Stimulated activated CD8-positive, alpha-beta memory T cell treated with anti-CD3 and anti-CD28 coated beads, Interleukin-4, amount 100 ng/mL, for 4 hours (primary cell): ENCODE data around the gene RNF146.
"Not testable (repeated sequence)": the region's sequence is repeated elsewhere in the genome, so short reads cannot be mapped to it uniquely, and the experiment has no call there.

Experiments used
- DNase-seq, 2 donors: peaks; one replicate each; pipeline ENCODE4 v3.0.0-alpha.2; 2020; ENCODE audit warnings: low read depth in 2 of 2, low spot score in 1 of 2

RNF146 gene, protein sequence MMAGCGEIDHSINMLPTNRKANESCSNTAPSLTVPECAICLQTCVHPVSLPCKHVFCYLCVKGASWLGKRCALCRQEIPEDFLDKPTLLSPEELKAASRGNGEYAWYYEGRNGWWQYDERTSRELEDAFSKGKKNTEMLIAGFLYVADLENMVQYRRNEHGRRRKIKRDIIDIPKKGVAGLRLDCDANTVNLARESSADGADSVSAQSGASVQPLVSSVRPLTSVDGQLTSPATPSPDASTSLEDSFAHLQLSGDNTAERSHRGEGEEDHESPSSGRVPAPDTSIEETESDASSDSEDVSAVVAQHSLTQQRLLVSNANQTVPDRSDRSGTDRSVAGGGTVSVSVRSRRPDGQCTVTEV

DNA sequence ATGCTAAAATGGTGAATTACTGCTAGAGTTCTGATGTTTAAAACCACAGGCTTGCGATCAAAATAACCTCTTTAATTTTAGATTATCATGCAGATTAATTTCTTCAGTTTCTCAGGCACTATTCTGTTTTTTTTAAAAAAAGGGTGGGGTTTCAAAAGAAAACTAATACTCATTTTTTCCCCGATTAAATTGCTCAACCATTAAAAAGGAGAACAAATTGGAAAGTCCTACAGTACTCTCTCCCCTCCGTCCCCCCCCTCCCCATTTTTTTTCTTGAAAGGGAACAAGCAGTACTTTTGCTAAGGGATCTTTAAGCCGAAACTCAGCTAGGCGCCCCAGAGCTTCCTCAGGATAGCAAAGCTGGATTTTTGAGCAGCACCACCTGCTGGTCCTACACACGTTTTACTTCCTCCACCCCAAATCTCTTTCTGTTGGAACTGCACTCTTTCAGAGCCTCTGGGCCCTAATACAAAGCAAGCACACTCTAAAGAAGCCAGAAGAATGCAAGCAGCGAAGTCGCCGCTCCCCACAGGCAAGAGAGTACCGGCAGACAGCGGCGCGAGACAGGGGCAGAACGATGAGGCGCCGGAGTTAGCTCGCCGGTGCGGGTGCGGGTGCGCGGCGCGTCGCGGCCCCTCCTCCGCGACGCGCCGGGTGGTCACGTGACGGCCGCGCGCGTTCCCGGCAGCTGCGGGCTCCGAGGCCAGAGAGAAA is at the start of gene RNF146:
RNF146 (plus strand) TSS at position 687 of the 714 bp plus-strand sequence. CDS start 13,475 bp downstream, outside the sequence.
- peak; percentile 39 to 41 for DNase-seq

DNA sequence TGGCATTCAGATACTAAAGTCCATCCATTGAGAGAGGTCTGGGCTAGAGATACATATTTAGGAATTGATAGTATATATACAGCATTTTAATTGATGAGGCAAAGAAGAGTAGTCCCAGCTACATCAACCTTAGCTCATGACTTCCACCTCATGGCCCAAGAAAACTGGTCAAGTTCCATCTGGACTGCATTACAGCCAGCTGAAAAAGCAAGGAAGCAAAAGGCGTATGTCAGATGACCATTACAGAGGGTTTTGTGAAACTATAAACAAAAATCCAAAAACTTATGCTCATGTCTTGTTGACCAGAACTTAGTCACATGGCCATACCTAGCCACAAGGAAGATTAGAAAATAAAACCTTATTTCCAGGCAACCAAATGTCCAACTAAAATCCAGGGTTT is 46.8 kb upstream of the RNF146 start:
- no peak for DNase-seq

DNA sequence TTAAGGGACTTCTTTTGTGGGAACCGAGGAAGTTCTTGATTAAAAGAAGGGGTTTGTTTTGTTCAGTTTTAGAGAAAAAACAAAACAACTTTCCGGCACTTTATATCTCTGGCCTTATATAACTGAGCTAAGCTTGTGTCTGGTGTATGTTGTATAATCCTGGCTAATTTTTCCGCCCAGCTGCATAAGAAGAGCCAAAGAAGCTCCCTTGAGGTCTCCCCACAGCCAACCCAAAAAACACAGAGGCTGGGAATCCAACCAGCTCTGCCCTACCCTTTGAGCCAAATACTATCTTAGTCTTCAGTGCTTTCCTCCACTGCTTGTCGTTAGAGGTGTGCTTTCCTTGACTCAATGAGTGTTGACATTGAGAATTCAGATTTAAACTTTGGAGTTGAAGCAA is 45.5 kb upstream of the RNF146 start:
- no peak for DNase-seq

DNA sequence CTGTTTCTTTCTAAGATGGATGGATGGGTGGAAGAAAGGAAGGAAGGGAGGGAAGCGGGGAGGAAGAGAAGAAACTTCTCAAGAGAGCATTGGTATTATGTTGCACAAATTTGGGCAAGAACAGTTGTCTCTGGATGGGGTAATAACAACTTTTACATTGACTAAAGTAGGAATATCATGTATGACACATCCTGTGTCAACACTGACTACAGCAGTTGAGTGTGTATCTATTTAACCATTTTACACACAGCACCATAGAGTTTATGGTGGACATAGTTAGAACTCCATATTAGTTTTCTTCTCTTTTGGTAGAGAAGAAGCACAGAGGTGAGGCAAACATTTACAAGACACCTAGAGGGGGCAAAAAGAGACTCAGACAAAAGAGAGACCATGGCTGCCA is 44.2 kb upstream of the RNF146 start:
- no peak for DNase-seq

DNA sequence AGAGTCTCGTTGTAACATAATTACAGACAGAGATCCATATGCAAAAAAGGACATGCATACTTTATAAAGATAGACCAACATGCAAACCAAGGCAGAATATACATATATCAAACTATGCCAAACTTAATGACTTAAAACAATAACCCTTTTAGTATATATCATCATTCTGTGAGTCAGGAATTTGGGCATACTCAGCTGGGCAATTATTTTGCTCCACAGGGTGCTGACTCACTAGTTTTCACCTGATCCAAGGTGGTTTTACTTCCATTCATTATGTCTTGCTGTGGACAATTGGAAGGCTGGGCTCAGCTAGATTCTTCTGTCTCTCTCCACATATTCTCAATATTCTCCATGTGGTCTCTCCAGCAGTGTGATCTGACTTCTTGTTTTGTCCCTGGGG is 41.2 kb upstream of the RNF146 start:
- no peak for DNase-seq

DNA sequence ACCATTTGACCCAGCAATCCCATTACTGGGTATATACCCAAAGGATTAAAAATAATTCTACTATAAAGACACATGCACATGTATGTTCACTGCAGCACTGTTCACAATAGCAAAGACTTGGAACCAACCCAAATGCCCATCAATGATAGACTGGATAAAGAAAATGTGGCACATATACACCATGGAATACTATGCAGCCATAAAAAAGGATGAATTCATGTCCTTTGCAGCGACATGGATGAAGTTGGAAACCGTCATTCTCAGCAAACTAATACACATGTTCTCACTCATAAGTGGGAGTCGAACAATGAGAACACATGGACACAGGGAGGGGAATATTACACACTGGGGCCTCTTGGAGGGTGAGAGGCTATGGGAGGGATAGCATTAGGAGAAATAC is 32.8 kb upstream of the RNF146 start:
- DNase-seq: not testable (repeated sequence)

DNA sequence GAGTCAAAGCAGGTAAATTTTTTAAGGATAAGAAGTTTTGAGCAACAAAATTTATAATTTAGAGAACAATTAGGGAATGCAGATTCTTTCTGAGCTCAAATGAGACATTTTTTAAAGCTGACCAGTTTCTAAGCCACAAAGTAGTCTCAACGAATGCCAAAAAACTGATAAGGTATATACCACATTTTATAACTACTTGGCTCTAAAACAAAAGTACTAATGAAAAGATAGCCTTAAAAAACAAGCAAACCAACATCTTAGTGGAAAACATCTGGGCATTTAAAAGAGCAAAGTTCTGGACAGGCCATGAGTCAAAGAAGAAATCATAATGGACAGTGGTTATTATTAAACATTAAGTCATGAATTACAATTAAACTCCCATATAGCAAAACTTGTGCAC is 23.2 kb upstream of the RNF146 start:
- DNase-seq: no peak

DNA sequence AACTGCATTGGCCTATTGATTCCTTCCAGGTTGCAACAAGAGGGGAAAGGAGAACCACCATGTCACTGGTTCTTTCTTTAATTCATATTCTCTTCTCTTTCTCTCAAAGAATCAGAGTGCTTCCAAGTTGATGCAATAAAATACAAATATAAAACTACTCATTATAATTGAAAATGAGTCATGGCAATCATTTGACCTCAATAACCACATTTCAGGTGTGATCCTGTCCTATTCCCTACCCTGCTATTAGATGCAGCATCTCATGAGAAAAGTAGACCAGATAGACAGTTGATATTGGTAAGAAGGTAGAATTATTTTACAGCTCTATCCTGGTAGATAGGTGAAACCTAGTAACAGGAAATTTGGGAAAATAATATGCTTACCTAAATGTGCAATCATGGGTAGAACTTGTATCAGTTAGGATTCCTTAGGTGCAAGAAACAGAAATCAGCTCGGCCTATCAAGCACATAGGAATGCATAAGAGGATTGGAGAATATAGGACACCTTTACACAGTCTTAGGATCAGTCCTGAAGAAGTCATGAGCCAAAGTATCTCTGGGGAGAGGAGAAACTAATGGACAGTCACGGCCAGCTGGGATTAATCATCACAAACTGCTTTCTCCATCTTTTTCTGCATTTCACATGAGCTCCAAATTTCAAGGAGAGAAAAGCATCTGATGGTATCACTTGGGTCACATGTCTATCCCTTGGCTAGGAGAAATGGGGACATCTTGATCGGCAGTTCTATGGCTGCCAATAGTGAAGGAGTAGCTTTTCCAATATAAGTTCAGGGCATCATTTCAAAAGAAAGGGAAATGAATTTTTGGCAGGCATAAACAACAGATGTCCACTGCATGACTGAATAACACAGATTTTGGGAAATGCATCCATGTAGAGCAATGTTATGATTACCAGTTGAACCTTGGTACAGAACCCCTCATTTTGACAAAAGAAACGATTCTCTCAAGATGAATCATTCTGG is 19.3 kb upstream of the RNF146 start:
- DNase-seq: no peak

DNA sequence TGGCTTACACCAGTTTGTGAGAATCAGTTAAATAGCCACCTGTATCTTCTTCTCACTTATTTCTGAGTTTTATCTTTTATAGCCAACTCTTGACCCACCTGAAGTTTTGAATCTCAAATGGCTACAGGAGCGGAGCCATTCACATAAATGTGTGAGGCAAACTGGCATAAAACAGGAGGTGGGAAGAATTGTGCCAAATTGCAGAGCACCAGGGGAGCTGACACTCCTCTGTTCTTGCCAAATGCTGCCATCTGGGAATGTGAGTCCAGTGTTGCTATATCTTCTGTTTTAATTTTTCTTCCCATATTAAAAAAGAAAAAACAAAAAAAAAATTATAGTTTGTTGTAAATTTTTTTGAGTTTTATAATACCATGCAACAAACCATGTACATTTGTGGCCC is 17.0 kb upstream of the RNF146 start:
- DNase-seq: no peak

DNA sequence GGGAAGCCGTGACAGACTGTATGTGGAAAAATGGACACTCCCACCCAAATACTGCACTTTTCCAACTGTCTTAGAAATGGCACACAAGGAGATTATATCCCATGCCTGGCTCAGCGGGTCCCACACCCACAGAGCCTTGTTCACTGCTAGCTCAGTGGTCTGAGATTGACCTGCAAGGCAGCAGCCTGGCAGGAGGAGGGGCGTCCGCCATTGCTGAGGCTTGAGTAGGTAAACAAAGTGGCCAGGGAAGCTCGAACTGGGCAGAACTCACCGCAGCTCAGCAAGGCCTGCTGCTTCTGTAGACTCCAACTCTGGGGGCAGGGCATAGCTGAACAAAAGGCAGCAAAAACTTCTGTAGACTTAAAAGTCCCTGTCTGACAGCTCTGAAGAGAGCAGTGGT is 11.4 kb upstream of the RNF146 start:
- no peak for DNase-seq

DNA sequence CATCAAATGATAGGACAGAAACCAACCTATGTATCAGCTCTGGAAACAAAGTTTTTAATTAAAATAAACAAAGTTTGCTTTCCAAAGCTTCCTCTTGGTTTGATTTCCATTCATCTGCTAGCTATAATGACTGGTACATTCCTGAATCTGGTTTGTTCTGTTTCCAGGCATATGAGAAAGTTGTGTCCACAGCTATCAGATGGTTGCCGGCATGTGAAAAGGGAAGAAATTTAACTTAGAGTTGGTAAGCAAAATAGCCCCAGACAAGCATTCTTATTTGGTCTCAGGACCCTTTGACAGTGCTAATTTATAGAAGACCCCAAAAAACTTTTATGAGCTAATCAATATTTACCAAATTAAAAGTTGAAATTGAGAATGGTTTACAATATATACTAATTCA is 3.8 kb upstream of the RNF146 start:
- DNase-seq: no peak

DNA sequence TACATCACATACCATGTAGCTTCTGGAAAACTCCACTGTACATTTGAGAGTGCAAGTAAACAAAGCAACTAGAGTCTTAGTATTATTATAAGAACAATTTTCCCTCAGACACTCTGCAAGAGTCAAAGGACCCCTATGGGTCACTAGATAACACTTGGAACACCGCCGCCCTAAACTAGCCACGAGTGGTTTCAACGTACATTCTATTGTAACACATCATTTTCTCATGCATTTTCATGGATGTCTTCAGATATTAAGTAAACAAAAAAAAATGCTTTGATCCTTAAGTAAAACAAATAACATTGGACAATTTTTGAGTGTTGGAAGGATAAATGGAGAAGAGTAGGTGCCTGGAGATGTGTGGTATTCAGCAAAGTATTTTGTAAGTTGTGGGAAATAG is 3.2 kb upstream of the RNF146 start:
- no peak for DNase-seq

DNA sequence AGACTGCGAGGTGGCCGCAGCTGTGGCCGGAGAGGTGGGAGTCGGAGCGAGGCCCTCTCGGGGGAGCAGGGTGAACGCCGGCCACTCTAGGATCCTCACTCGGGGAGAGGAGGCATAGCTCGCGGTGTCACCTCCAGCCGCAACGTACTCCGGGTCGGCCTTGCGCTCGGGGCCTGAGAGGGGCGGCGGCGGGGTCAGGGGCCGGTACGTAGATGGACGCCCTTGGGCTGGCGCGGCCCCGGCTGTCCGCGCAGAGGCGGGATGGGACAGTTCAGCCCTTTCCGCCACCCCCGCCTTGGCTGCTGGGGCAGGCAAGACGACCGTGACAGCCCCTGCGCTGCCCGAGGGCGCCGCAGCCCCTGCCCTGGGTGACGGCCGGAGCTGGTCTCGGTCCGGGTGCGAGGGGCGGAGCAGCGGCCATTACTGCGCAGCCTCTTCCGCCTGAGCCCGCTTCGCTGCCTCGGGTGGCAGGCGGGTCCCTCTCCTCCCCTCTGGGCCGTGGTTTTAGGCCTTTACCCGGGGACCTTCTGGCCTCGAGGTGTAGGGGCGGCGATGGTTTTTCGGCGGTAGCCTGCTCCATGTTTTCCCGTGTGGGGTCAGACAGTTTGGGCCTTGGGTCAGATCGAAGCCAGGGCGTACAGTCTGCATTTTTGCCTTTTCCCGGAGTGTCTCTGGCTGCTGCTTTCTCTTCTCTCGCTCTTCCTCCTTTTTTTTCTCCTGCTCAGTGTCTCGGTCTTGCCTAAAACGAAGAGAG is 405 bp downstream of the RNF146 start:
- peak in 1 of 2 donors; percentile 18 for DNase-seq

DNA sequence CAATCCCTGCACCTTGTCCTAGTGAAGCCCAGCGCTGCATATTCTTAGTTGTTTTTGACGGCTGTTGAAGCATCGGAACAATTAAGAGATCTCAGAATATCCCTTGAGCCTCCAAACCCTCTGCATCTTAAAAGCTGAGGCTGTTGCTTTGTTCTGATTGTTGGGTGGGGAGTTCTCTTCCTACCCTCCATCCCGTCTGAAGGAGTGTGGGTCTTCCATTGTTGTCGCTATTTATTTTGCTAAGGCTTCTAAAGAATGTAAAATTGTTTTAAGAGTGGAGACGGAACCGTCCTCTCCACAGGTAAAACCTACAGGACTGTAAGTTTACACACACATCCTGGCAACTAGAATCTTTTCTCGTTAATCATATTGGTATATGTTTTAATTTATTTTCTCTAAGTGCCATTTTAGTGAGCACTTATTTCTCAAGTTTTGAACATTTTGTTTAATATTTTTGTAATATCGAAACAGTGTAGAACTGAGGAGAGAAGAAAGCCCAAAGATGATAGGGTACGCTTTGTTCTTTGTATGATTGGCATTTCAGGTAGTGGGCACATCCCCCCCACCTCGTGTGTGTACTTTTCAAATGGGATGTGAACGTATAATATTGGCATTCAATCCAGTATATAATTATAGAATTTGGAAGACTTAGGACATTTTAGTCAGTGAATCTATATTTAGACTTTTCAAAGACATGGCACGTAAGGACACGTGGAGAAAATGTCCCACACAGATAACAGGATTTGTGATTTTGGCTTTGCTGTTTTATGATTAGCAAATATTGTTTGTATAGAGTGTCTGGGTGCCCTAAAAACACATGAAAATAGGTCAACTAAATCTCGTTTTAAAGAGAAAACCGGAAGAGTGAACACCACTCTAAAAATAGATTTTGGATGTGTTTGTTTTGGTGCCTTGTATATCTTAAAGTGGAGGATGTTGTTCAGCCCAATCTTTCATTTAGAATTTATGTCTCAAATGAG is 1.3 kb downstream of the RNF146 start:
- no peak for DNase-seq

DNA sequence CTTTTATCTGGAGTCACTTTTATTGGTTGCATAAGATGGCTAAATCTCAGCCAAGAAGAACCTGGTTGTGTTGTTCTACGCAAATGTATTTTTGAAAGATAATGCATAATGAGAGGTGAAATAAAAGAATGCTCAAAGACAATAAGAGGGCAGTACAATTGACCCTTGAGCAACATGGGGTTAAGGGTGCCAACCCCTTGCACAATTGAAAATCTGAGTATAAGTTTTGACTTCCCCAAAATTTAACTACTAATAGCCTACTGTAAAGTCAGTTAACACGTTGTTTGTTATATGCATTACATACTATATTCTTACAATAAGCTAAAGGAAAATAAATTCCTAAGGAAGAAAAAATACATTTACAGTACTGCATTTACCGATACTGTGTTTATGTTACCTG is 5.9 kb downstream of the RNF146 start:
- DNase-seq: no peak

DNA sequence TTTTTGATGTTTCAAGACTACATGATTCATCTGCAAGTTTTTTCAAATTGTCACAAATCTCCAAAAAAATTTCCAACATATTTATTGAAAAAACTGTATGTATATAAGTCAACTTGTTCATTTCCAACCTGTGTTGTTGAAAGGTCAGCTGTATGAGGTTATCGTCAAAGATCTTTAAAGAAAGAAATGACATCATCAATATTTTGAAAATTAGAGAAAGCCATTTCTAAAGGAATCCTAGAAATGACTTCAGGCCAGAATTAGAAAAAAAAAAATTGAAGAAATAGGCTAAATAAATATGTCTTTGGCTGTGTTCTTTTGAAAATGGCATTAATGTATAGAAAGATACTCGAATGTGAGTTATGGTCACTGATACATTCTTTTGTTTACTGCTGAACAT is 6.8 kb downstream of the RNF146 start:
- DNase-seq: no peak

DNA sequence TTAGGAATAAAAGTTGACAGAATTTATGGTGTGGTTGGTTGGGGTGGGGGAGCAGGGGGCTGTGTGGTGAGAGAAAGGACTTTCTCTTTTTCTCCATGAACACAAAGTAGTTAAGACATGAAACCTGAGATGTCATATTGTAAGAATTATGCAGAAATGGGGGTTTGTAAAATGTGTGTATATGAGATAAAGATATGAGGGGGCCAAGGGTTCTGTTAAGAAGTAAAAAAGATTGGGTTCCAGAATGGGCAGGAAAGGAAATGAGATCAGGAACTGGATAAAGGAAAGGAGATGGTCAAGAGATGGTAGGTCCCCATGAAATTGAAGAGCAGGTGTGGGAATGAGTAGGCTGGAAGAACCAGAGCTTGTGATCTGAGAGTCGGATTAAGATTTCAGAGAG is 9.7 kb downstream of the RNF146 start:
- no peak for DNase-seq

DNA sequence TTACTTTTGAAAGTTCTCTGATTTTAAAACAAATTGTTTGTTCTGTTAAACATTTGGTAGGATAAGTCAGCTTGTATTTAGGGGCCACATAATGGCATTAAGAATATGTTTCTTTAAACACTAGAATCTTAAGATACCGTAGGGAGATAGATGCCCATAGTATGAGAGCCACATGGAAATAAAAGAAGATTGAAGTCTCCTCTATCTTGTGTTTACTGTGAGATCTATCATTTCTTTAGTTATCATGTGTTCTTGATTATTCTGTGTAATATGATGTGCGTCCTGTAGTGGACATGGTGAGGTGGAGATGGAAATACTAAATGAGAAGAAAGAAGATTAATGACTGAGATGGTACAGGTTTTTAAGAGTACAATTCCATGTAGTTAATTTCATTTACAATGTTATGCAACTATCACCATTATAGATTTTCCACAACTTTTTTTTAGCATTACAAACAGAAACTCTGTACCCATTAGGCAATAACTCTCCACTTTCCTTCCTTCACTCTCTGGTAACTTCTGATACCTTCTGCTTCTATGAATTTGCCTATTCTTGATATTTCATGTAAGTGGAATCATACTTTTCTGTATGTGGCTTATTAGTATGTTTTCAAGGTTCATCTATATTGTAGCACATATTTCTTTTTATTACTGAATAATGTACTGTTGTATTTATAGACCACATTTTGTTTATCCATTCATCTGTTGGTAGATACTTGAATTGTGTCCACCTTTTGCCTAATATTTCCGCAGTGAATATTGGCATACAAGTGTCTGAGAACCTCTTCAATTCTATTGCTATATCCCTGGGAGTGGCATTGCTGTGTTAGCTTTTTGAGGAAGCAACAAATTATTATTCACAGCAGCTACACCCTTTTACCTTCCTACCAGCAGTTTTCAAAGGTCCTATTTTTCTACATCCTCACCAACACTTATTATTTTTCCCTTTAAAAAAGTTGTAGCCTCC is 11.5 kb downstream of the RNF146 start:
- no peak for DNase-seq
